HEK293 (cell line): ENCODE results near the gene GPX3.

Source experiments
- CTCF ChIA-PET: fragments of 350-600 bp; formaldehyde crosslinking; extraction: SDS; loops from one replicate; lab custom pipeline; 2021; ENCODE audit warnings: antibody characterized with exemption; lab: Yijun Ruan, JAX
- POLR2A ChIA-PET: fragments of 300-600 bp; formaldehyde crosslinking; extraction: SDS; loops from one replicate; lab custom pipeline; 2020; ENCODE audit warnings: antibody characterized with exemption, inconsistent platforms; lab: Yijun Ruan, JAX
- H3K27ac ChIP-seq: fragments of 200-500 bp; sonication (Bioruptor generic); 2 replicates; pipeline ENCODE4 v1.5.1; 2014; ENCODE audit warnings: low read depth, low read length, control low read depth, inconsistent platforms; ENCODE audit errors: extremely low read depth
- H3K36me3 ChIP-seq, 2 experiments: fragments of 200-500 bp in 1 of 2; sonication (Bioruptor generic) in 1 of 2; 1 replicate in 1 of 2; 2 replicates in 1 of 2; pipeline ENCODE4 v1.5.1; 2014 to 2017; ENCODE audit warnings: inconsistent platforms in 2 of 2, low read length in 2 of 2; ENCODE audit not compliant: control insufficient read depth in 2 of 2, insufficient read depth in 1 of 2
- H3K4me1 ChIP-seq: fragments of 200-500 bp; sonication (Bioruptor generic); 2 replicates; pipeline ENCODE4 v1.5.1; 2014; ENCODE audit warnings: mild to moderate bottlenecking, low read length, inconsistent platforms; ENCODE audit not compliant: control insufficient read depth, insufficient read depth
- H3K4me3 ChIP-seq: 2 replicates; pipeline ENCODE4 v1.5.1; 2011; ENCODE audit warnings: low read depth, mild to moderate bottlenecking, control low read depth, low read length, moderate library complexity
- H3K9me3 ChIP-seq: fragments of 200-500 bp; sonication (Bioruptor generic); 2 replicates; pipeline ENCODE4 v1.5.1; 2014; ENCODE audit warnings: low read depth, low read length, inconsistent platforms; ENCODE audit not compliant: control insufficient read depth, insufficient read depth
- GFI1B ChIP-seq: fragments of 450-650 bp; formaldehyde crosslinking; IDR thresholded peaks from 2 replicates; pipeline ENCODE4 v1.5.1; 2016; ENCODE audit warnings: missing biosample characterization, missing genetic modification characterization
- HOXA7 ChIP-seq: sonication (generic); formaldehyde crosslinking; IDR thresholded peaks from 2 replicates; pipeline ENCODE4 v1.8.1; 2022; ENCODE audit warnings: missing genetic modification reagents, borderline replicate concordance
- IKZF3 ChIP-seq: fragments of 450-650 bp; IDR thresholded peaks from 2 replicates; pipeline ENCODE4 v1.5.0; 2018; ENCODE audit warnings: missing biosample characterization, mild to moderate bottlenecking, missing genetic modification characterization, moderate library complexity
- OVOL3 ChIP-seq: fragments of 450-650 bp; formaldehyde crosslinking; IDR thresholded peaks from 2 replicates; pipeline ENCODE4 v1.5.1; 2016; ENCODE audit warnings: missing biosample characterization, missing genetic modification characterization
- ZBTB8A ChIP-seq: fragments of 450-650 bp; formaldehyde crosslinking; IDR thresholded peaks from 2 replicates; pipeline ENCODE4 v1.5.1; 2016; ENCODE audit warnings: missing biosample characterization, missing genetic modification characterization
- ZNF16 ChIP-seq: fragments of 450-650 bp; formaldehyde crosslinking; IDR thresholded peaks from 2 replicates; pipeline ENCODE4 v1.5.1; 2016; ENCODE audit warnings: low read depth, missing biosample characterization, missing genetic modification characterization
- ZNF19 ChIP-seq: fragments of 450-650 bp; formaldehyde crosslinking; IDR thresholded peaks from 2 replicates; pipeline ENCODE4; 2016; ENCODE audit warnings: missing biosample characterization, missing genetic modification characterization, low read depth
- ZNF391 ChIP-seq: fragments of 450-650 bp; formaldehyde crosslinking; IDR thresholded peaks from 2 replicates; pipeline ENCODE4 v1.5.1; 2016; ENCODE audit warnings: low read depth, missing biosample characterization, missing genetic modification characterization, borderline replicate concordance
- ZNF394 ChIP-seq: fragments of 450-650 bp; formaldehyde crosslinking; IDR thresholded peaks from 2 replicates; pipeline ENCODE4 v1.5.1; 2016; ENCODE audit warnings: missing biosample characterization, missing genetic modification characterization, mild to moderate bottlenecking, moderate library complexity, borderline replicate concordance
- ZNF433 ChIP-seq: fragments of 450-650 bp; formaldehyde crosslinking; IDR thresholded peaks from 2 replicates; pipeline ENCODE4 v1.5.1; 2016; ENCODE audit warnings: missing biosample characterization, missing genetic modification characterization, low read depth
- ZNF530 ChIP-seq: fragments of 450-650 bp; formaldehyde crosslinking; IDR thresholded peaks from 2 replicates; pipeline ENCODE4 v1.5.1; 2016; ENCODE audit warnings: low read depth, missing biosample characterization, missing genetic modification characterization
- ZNF580 ChIP-seq: fragments of 450-650 bp; formaldehyde crosslinking; IDR thresholded peaks from 2 replicates; pipeline ENCODE4 v1.5.1; 2016; ENCODE audit warnings: missing biosample characterization, missing genetic modification characterization
- ZNF626 ChIP-seq: fragments of 450-650 bp; sonication (Bioruptor Pico); formaldehyde crosslinking; IDR thresholded peaks from 2 replicates; pipeline ENCODE4 v1.5.1; 2018; ENCODE audit warnings: missing biosample characterization, missing genetic modification characterization, inconsistent platforms
- ZNF629 ChIP-seq: fragments of 450-650 bp; formaldehyde crosslinking; IDR thresholded peaks from 2 replicates; pipeline ENCODE4 v1.5.1; 2017; ENCODE audit warnings: missing biosample characterization, missing genetic modification characterization
- ZNF654 ChIP-seq: fragments of 450-650 bp; formaldehyde crosslinking; IDR thresholded peaks from 2 replicates; pipeline ENCODE4 v1.5.1; 2016; ENCODE audit warnings: low read depth, missing biosample characterization, missing genetic modification characterization
- ZNF776 ChIP-seq: fragments of 450-650 bp; formaldehyde crosslinking; IDR thresholded peaks from 2 replicates; pipeline ENCODE4 v1.5.0; 2017; ENCODE audit warnings: missing biosample characterization, missing genetic modification characterization, borderline replicate concordance
- TF ChIP-seq, protein P1 (sequence below): fragments of 450-650 bp; IDR thresholded peaks from 2 replicates; pipeline ENCODE4 v1.5.1; 2018; ENCODE audit warnings: missing biosample characterization, mild to moderate bottlenecking, missing genetic modification characterization
- TF ChIP-seq, protein P2 (sequence below): fragments of 450-650 bp; formaldehyde crosslinking; IDR thresholded peaks from 2 replicates; pipeline ENCODE4 v1.5.1; 2017; ENCODE audit warnings: missing biosample characterization, missing genetic modification characterization

The GPX3 gene

DNA sequence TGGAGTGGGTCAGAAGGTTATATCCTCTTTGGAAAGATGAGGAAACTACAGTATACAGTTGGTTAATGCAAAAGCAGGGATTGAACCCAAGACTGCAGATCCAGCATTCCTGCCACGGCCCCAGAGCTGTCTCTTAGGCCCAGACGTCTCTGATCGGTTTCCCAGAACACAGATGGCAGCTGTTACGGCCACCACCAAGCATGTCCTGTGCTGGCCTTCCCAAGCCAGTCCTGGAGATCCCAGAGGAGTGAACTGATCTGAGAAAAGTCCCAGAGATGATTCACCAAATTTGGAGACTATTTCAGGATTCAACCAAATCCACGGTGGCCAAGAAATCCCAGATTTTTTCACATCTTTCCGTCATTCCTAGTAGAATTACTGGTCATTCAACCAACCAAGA, 40.4 kb downstream of the GPX3 start:
- POLR2A ChIA-PET, result no interaction called here
- no peak overlapping the region for H3K27ac ChIP-seq

DNA sequence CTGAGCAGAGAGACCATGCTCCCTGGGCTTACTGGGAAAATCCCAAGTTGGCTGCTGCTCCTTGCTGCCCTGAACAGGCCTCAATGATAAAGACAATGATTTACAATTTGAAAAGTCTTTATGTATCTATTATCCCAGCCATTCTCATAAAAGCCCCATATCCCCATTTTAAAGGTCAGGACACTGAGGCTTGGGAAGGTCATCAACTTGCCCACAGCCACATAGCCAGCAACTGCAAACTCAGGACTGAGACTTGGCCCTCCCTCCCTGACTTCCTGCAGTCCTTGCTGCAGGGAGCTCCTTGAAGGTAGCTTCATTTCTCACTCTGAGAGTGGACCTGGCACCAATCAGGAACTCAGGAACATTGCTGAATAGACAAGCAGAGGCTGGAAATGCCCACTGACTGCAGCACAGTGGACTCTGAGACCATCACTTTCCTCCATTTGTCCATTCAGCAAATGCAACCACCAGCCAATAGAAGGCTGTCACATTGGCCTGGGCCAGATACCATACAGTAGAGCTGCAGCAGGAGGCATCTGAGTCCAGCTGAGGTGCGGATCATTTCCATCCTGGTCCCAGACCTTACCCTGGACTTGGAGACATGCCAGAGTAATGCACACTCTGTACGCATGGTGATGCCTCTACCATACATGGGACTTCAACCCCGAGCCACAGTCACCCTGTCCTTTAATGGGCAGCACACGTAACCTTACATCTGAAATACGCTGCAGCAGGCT, 42.2 kb downstream of the GPX3 start:
- H3K9me3 ChIP-seq, result no peaks in the 10 kb centered on the region
- no peak overlapping the region for H3K27ac ChIP-seq
- ChIA-PET POLR2A (no interaction called here), CTCF (interaction anchor here (0.6 to 1.0 kb wide), 2 partner anchors 10 to 61 kb away, joined by 3 to 4 read pairs; no protein-coding TSS in a partner anchor)
- peaks cover 13 to 68% of the 10 kb centered on the region in 2 experiments; a peak in 2 of 3 replicates for H3K36me3 ChIP-seq
- H3K4me1 ChIP-seq, result no peaks in the 10 kb centered on the region
- H3K4me3 ChIP-seq, result no peak overlapping the region
- no peak for TF ChIP-seq ZNF654 (tag by site-specific recombination)
- TF ChIP-seq ZNF629 (tag by site-specific recombination), result no peak
- no peak for TF ChIP-seq ZNF19 (tag by site-specific recombination)

More for the DNA sequence above, 40.4 kb downstream of the GPX3 start:
- Histone ChIP-seq H3K4me3 (no peak overlapping the region), H3K9me3 (no peaks in the 10 kb centered on the region)
- CTCF ChIA-PET, result interaction anchor here (0.7 to 1.9 kb wide), 2 partner anchors 12 to 55 kb away, joined by 4 to 7 read pairs; no protein-coding TSS in a partner anchor
- TF ChIP-seq ZNF626 (tag by site-specific recombination) (no peak), ZNF391 (tag by site-specific recombination) (no peak), ZNF776 (tag by site-specific recombination) (no peak), ZNF580 (tag by site-specific recombination) (no peak), ZNF394 (tag by site-specific recombination) (no peak), OVOL3 (tag by site-specific recombination) (no peak), HOXA7 (CRISPR knock-in tag) (no peak), ZNF433 (tag by site-specific recombination) (no peak), GFI1B (tag by site-specific recombination) (no peak), ZBTB8A (tag by site-specific recombination) (no peak), ZNF16 (no peak), IKZF3 (tag by site-specific recombination) (no peak), ZNF530 (no peak)
- TF ChIP-seq, protein P1, sequence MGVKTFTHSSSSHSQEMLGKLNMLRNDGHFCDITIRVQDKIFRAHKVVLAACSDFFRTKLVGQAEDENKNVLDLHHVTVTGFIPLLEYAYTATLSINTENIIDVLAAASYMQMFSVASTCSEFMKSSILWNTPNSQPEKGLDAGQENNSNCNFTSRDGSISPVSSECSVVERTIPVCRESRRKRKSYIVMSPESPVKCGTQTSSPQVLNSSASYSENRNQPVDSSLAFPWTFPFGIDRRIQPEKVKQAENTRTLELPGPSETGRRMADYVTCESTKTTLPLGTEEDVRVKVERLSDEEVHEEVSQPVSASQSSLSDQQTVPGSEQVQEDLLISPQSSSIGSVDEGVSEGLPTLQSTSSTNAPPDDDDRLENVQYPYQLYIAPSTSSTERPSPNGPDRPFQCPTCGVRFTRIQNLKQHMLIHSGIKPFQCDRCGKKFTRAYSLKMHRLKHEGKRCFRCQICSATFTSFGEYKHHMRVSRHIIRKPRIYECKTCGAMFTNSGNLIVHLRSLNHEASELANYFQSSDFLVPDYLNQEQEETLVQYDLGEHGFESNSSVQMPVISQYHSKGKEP (tag by site-specific recombination), result no peak
- TF ChIP-seq, protein P2, sequence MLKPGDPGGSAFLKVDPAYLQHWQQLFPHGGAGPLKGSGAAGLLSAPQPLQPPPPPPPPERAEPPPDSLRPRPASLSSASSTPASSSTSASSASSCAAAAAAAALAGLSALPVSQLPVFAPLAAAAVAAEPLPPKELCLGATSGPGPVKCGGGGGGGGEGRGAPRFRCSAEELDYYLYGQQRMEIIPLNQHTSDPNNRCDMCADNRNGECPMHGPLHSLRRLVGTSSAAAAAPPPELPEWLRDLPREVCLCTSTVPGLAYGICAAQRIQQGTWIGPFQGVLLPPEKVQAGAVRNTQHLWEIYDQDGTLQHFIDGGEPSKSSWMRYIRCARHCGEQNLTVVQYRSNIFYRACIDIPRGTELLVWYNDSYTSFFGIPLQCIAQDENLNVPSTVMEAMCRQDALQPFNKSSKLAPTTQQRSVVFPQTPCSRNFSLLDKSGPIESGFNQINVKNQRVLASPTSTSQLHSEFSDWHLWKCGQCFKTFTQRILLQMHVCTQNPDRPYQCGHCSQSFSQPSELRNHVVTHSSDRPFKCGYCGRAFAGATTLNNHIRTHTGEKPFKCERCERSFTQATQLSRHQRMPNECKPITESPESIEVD, result no peak
- TF ChIP-seq, all 188 proteins: peak for 0
- Histone ChIP-seq H3K36me3 (peaks cover 19 to 75% of the 10 kb centered on the region in 2 experiments; a peak in 2 of 3 replicates), H3K4me1 (no peaks in the 10 kb centered on the region)
